NCI-H1105 (cell line): ENCODE results near the gene KLF2.

Source experiments
- DNase-seq: peaks from one replicate; lab custom pipeline; 2025; lab: John Stamatoyannopoulos, UW

KLF2 gene

GRCh38 chr19:16308081-16308480, 16.5 kb upstream of the KLF2 start:
- no peak for DNase-seq

- DNase-seq = no peak
Measured at GRCh38 chr19:16309643-16310042, 15.0 kb upstream of the KLF2 start.

GRCh38 chr19:16315825-16316505, 8.7 kb upstream of the KLF2 start:
- DNase-seq = no peak

- DNase-seq = no peak
Measured at GRCh38 chr19:16316506-16316882, 8.1 kb upstream of the KLF2 start.

GRCh38 chr19:16319481-16319880, 5.1 kb upstream of the KLF2 start:
- no peak for DNase-seq

GRCh38 chr19:16320987-16321386, 3.6 kb upstream of the KLF2 start:
- DNase-seq = no peak

- DNase-seq = no peak
Measured at GRCh38 chr19:16325161-16325527, 518 bp downstream of the KLF2 start.

- DNase-seq = peak; percentile 86
Measured at GRCh38 chr19:16325641-16326400, 1.2 kb downstream of the KLF2 start.

- DNase-seq = no peak
Measured at GRCh38 chr19:16326401-16327168, 2.0 kb downstream of the KLF2 start.

- no peak for DNase-seq
Measured at GRCh38 chr19:16327169-16327475, 2.5 kb downstream of the KLF2 start.

- no peak for DNase-seq
Measured at GRCh38 chr19:16327501-16327900, 2.9 kb downstream of the KLF2 start.

GRCh38 chr19:16327911-16328823, 3.5 kb downstream of the KLF2 start:
- no peak for DNase-seq

GRCh38 chr19:16328824-16329482, 4.3 kb downstream of the KLF2 start:
- no peak for DNase-seq

- DNase-seq = no peak
Measured at GRCh38 chr19:16330368-16330801, 5.8 kb downstream of the KLF2 start.

- no peak for DNase-seq
Measured at GRCh38 chr19:16330806-16331690, 6.4 kb downstream of the KLF2 start.

GRCh38 chr19:16333001-16333586, 8.5 kb downstream of the KLF2 start:
- DNase-seq = no peak

- no peak for DNase-seq
Measured at GRCh38 chr19:16334411-16334810, 9.8 kb downstream of the KLF2 start.

GRCh38 chr19:16335226-16335625, 10.6 kb downstream of the KLF2 start:
- DNase-seq = no peak

GRCh38 chr19:16336571-16336970, 11.9 kb downstream of the KLF2 start:
- no peak for DNase-seq

GRCh38 chr19:16337809-16338469, 13.3 kb downstream of the KLF2 start:
- DNase-seq = no peak
